Stimulated activated naive CD8-positive, alpha-beta T cell treated with anti-CD3 and anti-CD28 coated beads, Interleukin-15, amount 100 ng/mL, for 72 hours (primary cell): ENCODE results near the gene SWI5.
A peak's percentile ranks its signal among the peaks of the same experiment; 100 is the strongest.

Experiments
- ATAC-seq: fragments of 150-1000 bp; cut with Tn5 transposase; 2 replicates; pipeline ENCODE4 v1.10.0; 2021; ENCODE audit warnings: mild to moderate bottlenecking, moderate library complexity
- DNase-seq, 2 donors: peaks; one replicate each; pipeline ENCODE4 v3.0.0; 2021 to 2022
- H3K27ac Mint-ChIP-seq, 2 donors: one replicate each; pipeline ENCODE4 v1.8.0; 2022; ENCODE audit warnings: mild to moderate bottlenecking in 2 of 2, mixed read lengths in 2 of 2, moderate library complexity in 2 of 2
- H3K27me3 Mint-ChIP-seq: one replicate; pipeline ENCODE4 v1.8.0; 2022; ENCODE audit warnings: mixed read lengths
- H3K4me1 Mint-ChIP-seq: one replicate; pipeline ENCODE4 v1.8.0; 2022; ENCODE audit warnings: mild to moderate bottlenecking, mixed read lengths
- H3K4me3 Mint-ChIP-seq, 2 donors: one replicate each; pipeline ENCODE4 v1.8.0; 2022; ENCODE audit warnings: mild to moderate bottlenecking in 2 of 2, mixed read lengths in 2 of 2, moderate library complexity in 1 of 2
- H3K9me3 Mint-ChIP-seq, 2 donors: one replicate each; pipeline ENCODE4 v1.8.0; 2022; ENCODE audit warnings: mixed read lengths in 2 of 2

SWI5 gene

GRCh38 chr9:128286440-128286839, 10.4 kb downstream of the SWI5 start:
- Mint-ChIP-seq H3K27me3 (no peaks in the 10 kb centered on the region), H3K4me1 (no peaks in the 10 kb centered on the region), H3K4me3 (no peak overlapping the region), H3K9me3 (no peaks in the 10 kb centered on the region), H3K27ac (no peak overlapping the region)
- ATAC-seq (no peak), DNase-seq (no peak)

GRCh38 chr9:128288273-128289004, 12.4 kb downstream of the SWI5 start:
- no peak overlapping the region for H3K4me3 Mint-ChIP-seq
- H3K9me3 Mint-ChIP-seq = no peaks in the 10 kb centered on the region
- DNase-seq (no peak), ATAC-seq (no peak)
- peak overlapping the region in 1 of 2 donors; percentile 71 for H3K27ac Mint-ChIP-seq
- no peaks in the 10 kb centered on the region for H3K4me1 Mint-ChIP-seq
- H3K27me3 Mint-ChIP-seq = no peaks in the 10 kb centered on the region

DNA sequence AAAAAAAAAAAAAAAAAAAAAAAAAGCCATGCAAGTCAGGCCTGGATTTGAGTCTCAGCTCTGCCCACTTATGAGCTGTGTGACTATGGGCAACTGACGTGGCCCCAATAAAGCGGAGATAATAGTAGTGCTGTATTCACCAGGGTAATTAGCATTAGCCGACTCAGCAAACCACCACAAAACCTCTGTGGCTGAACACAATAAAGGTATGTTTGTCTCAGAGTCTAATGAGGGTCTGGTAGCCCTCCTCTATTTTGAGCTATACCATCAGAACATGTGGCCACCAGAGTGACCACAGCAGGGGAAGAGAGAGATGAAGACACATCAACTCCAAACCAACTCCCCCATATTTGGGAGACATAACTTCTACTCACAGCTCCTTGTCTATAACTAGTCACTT, 15.9 kb downstream of the SWI5 start:
- Mint-ChIP-seq H3K9me3 (no peaks in the 10 kb centered on the region), H3K27ac (no peak overlapping the region), H3K4me1 (peaks cover 6% of the 10 kb centered on the region), H3K27me3 (no peaks in the 10 kb centered on the region), H3K4me3 (no peak overlapping the region)
- DNase-seq (no peak), ATAC-seq (no peak)

GRCh38 chr9:128293091-128293490, 17.0 kb downstream of the SWI5 start:
- no peak overlapping the region for H3K27ac Mint-ChIP-seq
- DNase-seq (no peak), ATAC-seq (no peak)
- H3K4me1 Mint-ChIP-seq = peaks cover 6% of the 10 kb centered on the region
- no peaks in the 10 kb centered on the region for H3K9me3 Mint-ChIP-seq
- H3K4me3 Mint-ChIP-seq = no peak overlapping the region
- H3K27me3 Mint-ChIP-seq = no peaks in the 10 kb centered on the region

- H3K27me3 Mint-ChIP-seq = no peaks in the 10 kb centered on the region
These were observed 18.1 kb downstream of the SWI5 start for GRCh38 chr9:128294142-128294541.

GRCh38 chr9:128296340-128297220, 20.5 kb downstream of the SWI5 start:
- Mint-ChIP-seq H3K27ac (peak overlapping the region in 1 of 2 donors; percentile 91), H3K4me1 (peaks cover 6% of the 10 kb centered on the region)
- no peak for ATAC-seq

More at GRCh38 chr9:128294142-128294541, 18.1 kb downstream of the SWI5 start:
- Mint-ChIP-seq H3K9me3 (no peaks in the 10 kb centered on the region), H3K27ac (peak overlapping the region in 1 of 2 donors; percentile 75), H3K4me3 (no peak overlapping the region), H3K4me1 (peaks cover 6% of the 10 kb centered on the region)
- DNase-seq (no peak), ATAC-seq (no peak)

GRCh38 chr9:128297221-128297773, 21.2 kb downstream of the SWI5 start:
- peak overlapping the region in 1 of 2 donors; percentile 48 for H3K27ac Mint-ChIP-seq
- no peaks in the 10 kb centered on the region for H3K9me3 Mint-ChIP-seq
- peaks cover 6% of the 10 kb centered on the region for H3K4me1 Mint-ChIP-seq

More at GRCh38 chr9:128296340-128297220, 20.5 kb downstream of the SWI5 start:
- DNase-seq = no peak
- Mint-ChIP-seq H3K27me3 (no peaks in the 10 kb centered on the region), H3K4me3 (no peak overlapping the region), H3K9me3 (no peaks in the 10 kb centered on the region)

DNA sequence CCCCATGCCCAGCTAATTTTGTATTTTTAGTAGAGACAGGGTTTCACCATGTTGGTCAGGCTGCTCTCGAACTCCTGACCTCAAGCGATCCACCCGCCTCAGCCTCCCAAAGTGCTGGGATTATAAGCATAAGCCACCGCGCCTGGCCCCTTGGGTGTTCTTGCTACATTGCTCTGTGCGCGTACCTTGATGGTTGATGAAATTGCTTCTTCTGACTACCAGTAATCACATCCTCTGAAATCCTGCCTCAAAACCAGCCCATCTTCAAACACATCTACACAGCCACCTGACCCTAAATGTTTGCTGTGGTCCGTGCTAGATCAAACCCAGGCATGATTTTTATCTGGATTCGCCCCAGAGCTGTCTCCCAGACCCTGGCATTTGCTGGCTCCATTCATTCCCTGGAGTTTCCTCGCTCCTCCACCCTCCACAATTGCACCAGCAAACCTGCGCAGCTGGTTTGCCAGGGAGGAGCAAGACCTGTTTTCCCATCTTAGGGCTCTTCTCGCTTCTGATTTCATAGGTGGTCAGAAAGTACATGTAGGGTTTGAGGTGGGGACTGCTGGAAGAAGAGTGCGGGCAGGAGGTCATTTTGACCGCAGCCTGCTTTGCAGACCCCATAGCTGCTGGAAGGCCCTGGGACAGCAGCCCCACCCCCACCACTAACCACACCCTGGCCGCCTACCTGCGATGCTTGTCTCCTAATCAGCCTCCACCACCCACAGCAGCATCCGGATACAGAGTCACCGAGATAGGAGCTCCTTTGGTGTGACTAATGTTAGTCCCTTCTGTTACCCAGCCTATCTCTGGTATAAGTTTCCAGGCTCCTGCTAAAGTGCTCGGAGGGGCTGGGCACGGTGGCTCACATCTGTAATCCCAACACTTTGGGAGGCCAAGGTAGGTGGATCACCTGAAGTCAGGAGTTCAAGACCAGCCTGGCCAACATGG, 22.7 kb downstream of the SWI5 start:
- Mint-ChIP-seq H3K4me1 (peaks cover 6% of the 10 kb centered on the region), H3K4me3 (no peak overlapping the region), H3K9me3 (no peaks in the 10 kb centered on the region), H3K27me3 (no peaks in the 10 kb centered on the region), H3K27ac (peak overlapping the region in 1 of 2 donors; percentile 30)
- no peak for DNase-seq
- no peak for ATAC-seq

More at GRCh38 chr9:128297221-128297773, 21.2 kb downstream of the SWI5 start:
- no peaks in the 10 kb centered on the region for H3K27me3 Mint-ChIP-seq
- ATAC-seq (no peak), DNase-seq (no peak)
- H3K4me3 Mint-ChIP-seq = no peak overlapping the region

DNA sequence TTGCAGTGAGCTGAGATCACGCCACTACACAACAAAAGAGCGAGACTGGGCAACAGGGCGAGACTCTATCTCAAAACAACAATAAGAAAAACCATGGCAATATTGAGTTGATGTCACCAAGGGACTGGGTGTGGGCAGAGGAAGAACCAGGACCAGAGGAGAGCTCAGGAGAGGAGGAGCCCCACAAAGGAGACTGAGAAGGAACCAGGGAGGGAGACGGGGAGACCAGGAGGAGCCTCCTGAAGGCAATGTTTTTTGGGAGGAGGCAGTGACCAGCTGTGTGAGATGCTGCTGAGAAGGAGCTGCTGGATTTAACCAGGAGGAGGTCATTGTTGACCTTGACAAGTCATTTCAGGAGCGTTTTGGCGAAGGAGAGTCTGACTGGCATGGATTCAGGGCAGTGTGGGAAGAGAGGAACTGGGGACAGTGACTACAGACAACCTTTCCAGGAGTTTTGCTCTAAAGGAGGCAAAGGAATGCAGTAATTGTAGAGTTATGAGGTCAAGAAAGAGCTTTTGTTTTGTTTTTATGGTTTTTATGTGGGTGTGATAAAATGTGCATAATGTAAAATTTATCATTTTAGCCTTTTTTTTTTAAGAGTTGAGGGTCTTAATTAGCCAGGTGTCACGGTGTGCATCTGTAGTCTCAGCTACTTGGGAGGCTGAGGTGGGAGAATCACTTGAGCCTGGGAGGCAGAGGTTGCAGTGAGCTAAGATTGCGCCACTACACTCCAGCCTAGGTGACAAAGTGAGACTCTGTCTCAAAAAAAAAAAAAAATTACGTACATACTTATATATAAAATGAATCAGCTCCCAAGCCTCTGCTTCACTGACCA, 28.3 kb downstream of the SWI5 start:
- H3K9me3 Mint-ChIP-seq = no peaks in the 10 kb centered on the region
- ATAC-seq (no peak), DNase-seq (no peak)
- H3K27ac Mint-ChIP-seq = peak overlapping the region; percentile 1 to 72
- H3K27me3 Mint-ChIP-seq = no peaks in the 10 kb centered on the region
- no peak overlapping the region for H3K4me3 Mint-ChIP-seq
- H3K4me1 Mint-ChIP-seq = no peaks in the 10 kb centered on the region

DNA sequence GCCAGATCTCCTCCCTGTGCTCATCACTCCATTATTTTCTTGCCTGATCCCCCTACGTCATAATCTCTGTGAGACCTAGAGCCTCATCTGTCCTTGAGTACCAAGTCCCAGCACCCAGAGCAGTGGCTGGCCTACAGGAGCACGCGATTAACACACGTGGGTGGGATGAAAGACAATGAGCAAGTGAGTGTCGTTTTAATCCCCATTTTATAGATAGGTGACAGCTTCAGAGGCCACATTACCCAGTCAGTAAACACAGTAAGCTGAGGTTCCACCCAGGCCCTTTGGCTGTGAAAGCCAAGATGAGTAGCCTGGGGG, 28.9 kb downstream of the SWI5 start:
- DNase-seq (no peak), ATAC-seq (no peak)
- H3K4me3 Mint-ChIP-seq = no peak overlapping the region
- no peaks in the 10 kb centered on the region for H3K4me1 Mint-ChIP-seq
- no peaks in the 10 kb centered on the region for H3K9me3 Mint-ChIP-seq
- H3K27ac Mint-ChIP-seq = no peak overlapping the region
- no peaks in the 10 kb centered on the region for H3K27me3 Mint-ChIP-seq

DNA sequence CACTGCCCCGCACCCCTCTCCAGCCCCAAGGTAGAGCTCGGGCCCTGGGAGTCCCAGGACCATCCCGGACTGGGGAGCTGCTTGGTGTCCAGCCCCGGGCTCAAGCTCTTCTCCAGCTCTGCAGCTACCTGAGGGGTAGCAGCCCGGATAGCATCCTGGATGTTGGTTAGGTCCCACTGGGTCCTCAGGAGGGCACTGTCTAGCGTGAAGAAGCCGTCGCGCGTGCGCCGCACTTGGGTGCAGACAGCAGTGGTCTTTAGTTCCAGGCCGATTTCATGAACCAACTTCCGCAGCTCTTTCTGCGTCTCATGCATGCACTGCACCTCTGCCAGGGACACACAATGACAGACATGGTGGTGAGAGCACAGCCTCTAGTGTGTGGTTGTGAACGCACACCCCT, 33.5 kb downstream of the SWI5 start:
- H3K4me1 Mint-ChIP-seq = no peaks in the 10 kb centered on the region
- no peak overlapping the region for H3K4me3 Mint-ChIP-seq
- DNase-seq (no peak), ATAC-seq (no peak)
- H3K9me3 Mint-ChIP-seq = no peaks in the 10 kb centered on the region
- no peak overlapping the region for H3K27ac Mint-ChIP-seq
- no peaks in the 10 kb centered on the region for H3K27me3 Mint-ChIP-seq

DNA sequence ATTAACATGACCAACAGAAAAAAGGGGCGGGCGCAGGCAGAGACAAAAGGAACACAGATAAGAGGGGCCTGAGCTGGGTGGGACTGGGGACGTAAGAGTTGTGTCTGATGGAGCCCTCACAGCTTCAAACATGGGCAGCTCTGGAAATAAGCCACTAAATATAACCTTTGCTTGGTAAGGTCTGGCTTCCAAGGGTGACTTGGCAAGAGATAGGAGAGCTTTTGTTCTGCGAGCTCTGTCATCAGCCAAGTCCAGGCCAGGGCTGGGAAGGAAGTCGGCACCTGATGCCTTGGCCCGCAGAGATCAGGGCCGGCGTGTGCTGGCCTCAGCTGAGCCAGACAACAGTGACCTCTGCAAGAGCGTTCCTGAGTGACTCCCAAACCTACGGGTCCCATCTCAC, 34.4 kb downstream of the SWI5 start:
- DNase-seq = no peak
- Mint-ChIP-seq H3K27ac (peak overlapping the region in 1 of 2 donors; percentile 13), H3K4me3 (no peak overlapping the region), H3K4me1 (no peaks in the 10 kb centered on the region), H3K9me3 (no peaks in the 10 kb centered on the region), H3K27me3 (no peaks in the 10 kb centered on the region)
- ATAC-seq = no peak

DNA sequence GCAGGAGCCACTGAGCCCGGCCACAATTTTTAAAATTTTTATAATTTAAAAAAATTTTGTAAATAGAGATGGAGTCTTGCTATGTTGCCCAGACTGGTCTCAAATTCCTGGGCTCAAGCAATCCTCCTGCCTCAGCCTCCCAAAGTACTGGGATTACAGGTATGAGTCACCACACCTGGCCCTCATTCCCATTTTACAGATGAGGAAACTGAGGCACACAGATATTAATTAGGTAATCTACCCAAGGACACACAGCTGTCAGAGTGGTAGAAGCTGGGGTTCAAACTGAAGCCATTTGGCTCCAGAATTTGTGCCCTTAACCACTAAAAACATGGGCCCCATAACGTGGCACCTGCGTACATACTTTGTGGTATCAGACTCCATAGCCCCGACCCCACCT, 38.6 kb downstream of the SWI5 start:
- DNase-seq = no peak
- H3K27me3 Mint-ChIP-seq = no peaks in the 10 kb centered on the region
- H3K4me3 Mint-ChIP-seq = no peak overlapping the region
- no peaks in the 10 kb centered on the region for H3K4me1 Mint-ChIP-seq
- no peak overlapping the region for H3K27ac Mint-ChIP-seq
- H3K9me3 Mint-ChIP-seq = no peaks in the 10 kb centered on the region
- no peak for ATAC-seq

- no peaks in the 10 kb centered on the region for H3K4me1 Mint-ChIP-seq
- no peak overlapping the region for H3K27ac Mint-ChIP-seq
- DNase-seq (no peak), ATAC-seq (no peak)
- H3K9me3 Mint-ChIP-seq = no peaks in the 10 kb centered on the region
- H3K27me3 Mint-ChIP-seq = no peaks in the 10 kb centered on the region
- no peak overlapping the region for H3K4me3 Mint-ChIP-seq
These were observed 40.3 kb downstream of the SWI5 start for GRCh38 chr9:128316421-128316820.
